K562 (cell line): ENCODE data around the gene PTGES3.

ENCODE experiments used
- CHAMP1 ChIP-seq: fragments of 450-650 bp; IDR thresholded peaks from 2 replicates; pipeline ENCODE4 v1.6.1; 2016; ENCODE audit warnings: mild to moderate bottlenecking
- E4F1 ChIP-seq: fragments of 250-450 bp; sonication (Bioruptor Pico); IDR thresholded peaks from 2 replicates; pipeline ENCODE4 v1.5.0; 2021; ENCODE audit warnings: mild to moderate bottlenecking, borderline replicate concordance
- NRF1 ChIP-seq, 2 experiments: fragments of 450-650 bp; IDR thresholded peaks in 1 of 2; conservative IDR thresholded peaks in 1 of 2; 2 replicates each; pipeline ENCODE4 v1.6.1; 2014; ENCODE audit warnings: mild to moderate bottlenecking in 2 of 2
- POLR2AphosphoS5 ChIP-seq: IDR thresholded peaks from 2 replicates; pipeline ENCODE4 v1.6.1; 2011; ENCODE audit warnings: mild to moderate bottlenecking, low read depth, low read length, moderate library complexity; ENCODE audit not compliant: control insufficient read depth, insufficient read depth
- TF ChIP-seq, protein P1 (sequence below), 3 experiments: IDR thresholded peaks in 2 of 3; conservative IDR thresholded peaks in 1 of 3; 2 replicates each; pipeline ENCODE4 v1.5.1; 2011 to 2012; ENCODE audit warnings: low read length in 3 of 3, mild to moderate bottlenecking in 3 of 3, control low read depth in 2 of 3, improper control_type of control experiment in 1 of 3, inconsistent platforms in 1 of 3, low read depth in 1 of 3, mixed read lengths in 1 of 3, moderate library complexity in 1 of 3; ENCODE audit not compliant: insufficient read depth in 2 of 3
- TF ChIP-seq, protein P2 (sequence below): fragments of 250-450 bp; sonication (Bioruptor Pico); IDR thresholded peaks from 2 replicates; pipeline ENCODE4 v1.8.0; 2022; ENCODE audit warnings: inconsistent platforms

- peak; percentile 96 for TF ChIP-seq POLR2AphosphoS5
- TF ChIP-seq, protein P1, sequence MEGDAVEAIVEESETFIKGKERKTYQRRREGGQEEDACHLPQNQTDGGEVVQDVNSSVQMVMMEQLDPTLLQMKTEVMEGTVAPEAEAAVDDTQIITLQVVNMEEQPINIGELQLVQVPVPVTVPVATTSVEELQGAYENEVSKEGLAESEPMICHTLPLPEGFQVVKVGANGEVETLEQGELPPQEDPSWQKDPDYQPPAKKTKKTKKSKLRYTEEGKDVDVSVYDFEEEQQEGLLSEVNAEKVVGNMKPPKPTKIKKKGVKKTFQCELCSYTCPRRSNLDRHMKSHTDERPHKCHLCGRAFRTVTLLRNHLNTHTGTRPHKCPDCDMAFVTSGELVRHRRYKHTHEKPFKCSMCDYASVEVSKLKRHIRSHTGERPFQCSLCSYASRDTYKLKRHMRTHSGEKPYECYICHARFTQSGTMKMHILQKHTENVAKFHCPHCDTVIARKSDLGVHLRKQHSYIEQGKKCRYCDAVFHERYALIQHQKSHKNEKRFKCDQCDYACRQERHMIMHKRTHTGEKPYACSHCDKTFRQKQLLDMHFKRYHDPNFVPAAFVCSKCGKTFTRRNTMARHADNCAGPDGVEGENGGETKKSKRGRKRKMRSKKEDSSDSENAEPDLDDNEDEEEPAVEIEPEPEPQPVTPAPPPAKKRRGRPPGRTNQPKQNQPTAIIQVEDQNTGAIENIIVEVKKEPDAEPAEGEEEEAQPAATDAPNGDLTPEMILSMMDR (IDR thresholded peaks at IDR 0.05 in 2 of 3, conservative IDR thresholded peaks at IDR 0.05 in 1 of 3; ENCODE audit: insufficient read depth in 2 of 3, low read depth in 1 of 3, low read length in 3 of 3): no peak; a peak in 1 of 6 replicates
- no peak for TF ChIP-seq CHAMP1
- TF ChIP-seq NRF1 (conservative IDR thresholded peaks at IDR 0.05 in 1 of 2, IDR thresholded peaks at IDR 0.05 in 1 of 2): peak; percentile 65 to 70
- no peak for TF ChIP-seq E4F1 (CRISPR knock-in tag)
- TF ChIP-seq, protein P2, sequence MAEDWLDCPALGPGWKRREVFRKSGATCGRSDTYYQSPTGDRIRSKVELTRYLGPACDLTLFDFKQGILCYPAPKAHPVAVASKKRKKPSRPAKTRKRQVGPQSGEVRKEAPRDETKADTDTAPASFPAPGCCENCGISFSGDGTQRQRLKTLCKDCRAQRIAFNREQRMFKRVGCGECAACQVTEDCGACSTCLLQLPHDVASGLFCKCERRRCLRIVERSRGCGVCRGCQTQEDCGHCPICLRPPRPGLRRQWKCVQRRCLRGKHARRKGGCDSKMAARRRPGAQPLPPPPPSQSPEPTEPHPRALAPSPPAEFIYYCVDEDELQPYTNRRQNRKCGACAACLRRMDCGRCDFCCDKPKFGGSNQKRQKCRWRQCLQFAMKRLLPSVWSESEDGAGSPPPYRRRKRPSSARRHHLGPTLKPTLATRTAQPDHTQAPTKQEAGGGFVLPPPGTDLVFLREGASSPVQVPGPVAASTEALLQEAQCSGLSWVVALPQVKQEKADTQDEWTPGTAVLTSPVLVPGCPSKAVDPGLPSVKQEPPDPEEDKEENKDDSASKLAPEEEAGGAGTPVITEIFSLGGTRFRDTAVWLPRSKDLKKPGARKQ (CRISPR knock-in tag): no peak
Measured at GRCh38 chr12:56645717-56646446, 42.2 kb downstream of the PTGES3 start, which contains the start of gene ATP5F1B.
